Esophagus squamous epithelium (tissue), 4 donors: Measurements from ENCODE around the gene CPEB3.

Source experiments
- POLR2A ChIP-seq, 4 donors: fragments of 450-650 bp; IDR thresholded peaks; one replicate each; pipeline ENCODE4 v1.6.1; 2017; ENCODE audit warnings: antibody characterized with exemption in 4 of 4, mild to moderate bottlenecking in 4 of 4, moderate library complexity in 3 of 4
- TF ChIP-seq, protein P1 (sequence below), 6 experiments: fragments of 450-650 bp in 4 of 6; fragments of 200-600 bp in 2 of 6; sonication (generic) in 2 of 6; IDR thresholded peaks; one replicate each; pipeline ENCODE4 v1.5.1; 2016 to 2019; ENCODE audit warnings: antibody characterized with exemption in 6 of 6, mild to moderate bottlenecking in 4 of 6, moderate library complexity in 4 of 6

DNA sequence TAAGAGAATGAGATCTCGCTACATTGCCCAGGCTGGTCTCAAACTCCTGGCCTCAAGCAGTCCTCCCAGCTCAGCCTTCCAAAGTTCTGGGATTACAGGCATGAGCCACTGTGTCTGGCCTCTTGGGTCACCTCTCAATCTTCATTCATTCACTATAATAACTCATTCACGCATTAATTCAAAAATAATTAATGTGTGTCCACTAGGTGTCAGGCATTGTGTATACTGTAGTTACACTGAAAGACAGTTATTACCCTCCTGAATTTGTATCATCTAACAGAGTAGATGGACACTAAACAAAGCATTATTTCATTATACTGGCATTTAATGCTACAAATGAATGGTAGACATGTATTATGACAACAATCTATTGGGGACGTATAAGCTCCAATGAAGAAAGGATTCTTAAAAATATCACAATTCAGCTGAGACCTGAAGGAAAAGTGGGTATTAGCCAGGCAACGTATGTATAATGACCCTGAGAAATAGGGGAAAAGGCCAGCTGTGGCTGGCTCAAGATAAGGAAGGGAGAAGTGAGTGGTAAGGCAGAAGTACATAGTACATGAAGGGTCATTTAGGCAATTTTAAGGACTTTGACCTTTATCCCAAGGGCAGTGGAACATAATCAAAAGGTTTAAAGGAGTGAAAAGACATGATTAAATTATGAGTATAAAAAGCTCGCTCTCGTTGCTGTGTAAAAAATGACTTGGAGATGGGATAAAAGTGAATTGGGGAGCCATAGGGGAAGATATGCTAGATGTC is 216.6 kb downstream of the CPEB3 start:
- no peak for TF ChIP-seq POLR2A (IDR thresholded peaks at IDR 0.05)
- TF ChIP-seq, protein P1, sequence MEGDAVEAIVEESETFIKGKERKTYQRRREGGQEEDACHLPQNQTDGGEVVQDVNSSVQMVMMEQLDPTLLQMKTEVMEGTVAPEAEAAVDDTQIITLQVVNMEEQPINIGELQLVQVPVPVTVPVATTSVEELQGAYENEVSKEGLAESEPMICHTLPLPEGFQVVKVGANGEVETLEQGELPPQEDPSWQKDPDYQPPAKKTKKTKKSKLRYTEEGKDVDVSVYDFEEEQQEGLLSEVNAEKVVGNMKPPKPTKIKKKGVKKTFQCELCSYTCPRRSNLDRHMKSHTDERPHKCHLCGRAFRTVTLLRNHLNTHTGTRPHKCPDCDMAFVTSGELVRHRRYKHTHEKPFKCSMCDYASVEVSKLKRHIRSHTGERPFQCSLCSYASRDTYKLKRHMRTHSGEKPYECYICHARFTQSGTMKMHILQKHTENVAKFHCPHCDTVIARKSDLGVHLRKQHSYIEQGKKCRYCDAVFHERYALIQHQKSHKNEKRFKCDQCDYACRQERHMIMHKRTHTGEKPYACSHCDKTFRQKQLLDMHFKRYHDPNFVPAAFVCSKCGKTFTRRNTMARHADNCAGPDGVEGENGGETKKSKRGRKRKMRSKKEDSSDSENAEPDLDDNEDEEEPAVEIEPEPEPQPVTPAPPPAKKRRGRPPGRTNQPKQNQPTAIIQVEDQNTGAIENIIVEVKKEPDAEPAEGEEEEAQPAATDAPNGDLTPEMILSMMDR (IDR thresholded peaks at IDR 0.05) = peak in 1 of 6 experiments; percentile 39
